Hepatocyte (in vitro differentiated cells): ENCODE results near the gene LIPM.

ENCODE experiments used
- CTCF ChIP-seq: fragments of 200-600 bp; sonication (generic); IDR thresholded peaks from 2 replicates; pipeline ENCODE4 v1.5.1; 2016; ENCODE audit warnings: antibody characterized with exemption, mild to moderate bottlenecking; ENCODE audit not compliant: poor library complexity
- EZH2 ChIP-seq: fragments of 200-600 bp; sonication (generic); IDR thresholded peaks from 2 replicates; pipeline ENCODE4 v1.6.1; 2016; ENCODE audit warnings: antibody characterized with exemption, mild to moderate bottlenecking, borderline replicate concordance
- EZH2phosphoT487 ChIP-seq: fragments of 200-600 bp; sonication (generic); IDR thresholded peaks from one replicate; pipeline ENCODE4 v1.6.1; 2018; ENCODE audit warnings: antibody characterized with exemption, mild to moderate bottlenecking, low read depth, moderate library complexity; ENCODE audit not compliant: unreplicated experiment, severe bottlenecking

- TF ChIP-seq CTCF, result peak; percentile 94
- TF ChIP-seq EZH2, result no peak
- TF ChIP-seq EZH2phosphoT487, result no peak
Measured at GRCh38 chr10:88835096-88835909, 32.8 kb downstream of the LIPM start.
